ENCODE measurements around the gene MAP3K7CL. TPM values are rescaled to one million over a fixed set of nuclear protein-coding genes. Genes with fewer than 3 reads are reported as not detected.

MAP3K7CL gene
- total RNA-seq, 4 donors from 2014 or later: 6.8 to 10.4 (median 8.8) TPM

DNA sequence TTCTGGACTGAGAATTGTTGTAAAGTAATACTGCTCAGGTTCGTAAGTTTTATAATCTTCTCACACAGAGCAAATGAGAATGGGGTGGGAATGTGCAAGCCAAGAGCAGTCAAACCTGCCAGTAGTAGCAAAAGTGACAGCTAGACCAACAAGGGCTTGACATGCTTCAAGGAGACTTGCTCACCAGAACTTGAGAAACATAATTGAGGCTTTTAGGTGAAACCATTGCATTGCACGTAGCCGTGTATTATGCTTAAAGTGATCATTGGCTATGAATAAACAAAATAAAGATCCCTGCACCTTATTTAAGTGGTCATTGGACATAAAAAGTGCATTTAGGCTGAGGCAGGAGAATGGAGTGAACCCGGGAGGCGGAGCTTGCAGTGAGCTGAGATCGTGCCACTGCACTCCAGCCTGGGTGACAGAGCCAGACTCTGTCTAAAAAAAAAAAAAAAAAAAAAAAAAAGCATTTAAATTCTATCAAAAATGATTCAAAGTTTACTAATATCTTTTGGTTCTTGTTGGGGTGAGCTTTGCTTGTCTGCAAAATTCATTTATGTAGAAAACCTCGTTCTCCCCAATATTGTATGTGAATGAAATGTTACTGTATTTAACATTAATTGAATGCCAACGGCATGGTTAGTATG, 45.2 kb upstream of the MAP3K7CL start:
- no peak overlapping the region for H3K4me3 ChIP-seq
- no peaks in the 10 kb centered on the region for H3K36me3 ChIP-seq
- H3K4me1 ChIP-seq: no peaks in the 10 kb centered on the region
- WGBS: 76% methylated on average over 8 of the region's 8 CpGs
- no peaks in the 10 kb centered on the region for H3K9me3 ChIP-seq
- H3K27me3 ChIP-seq: no peaks in the 10 kb centered on the region
- no peak for TF ChIP-seq POLR2AphosphoS5 (IDR thresholded peaks at IDR 0.05)
- TF ChIP-seq POLR2A (IDR thresholded peaks at IDR 0.05): no peak
- TF ChIP-seq, protein P1, sequence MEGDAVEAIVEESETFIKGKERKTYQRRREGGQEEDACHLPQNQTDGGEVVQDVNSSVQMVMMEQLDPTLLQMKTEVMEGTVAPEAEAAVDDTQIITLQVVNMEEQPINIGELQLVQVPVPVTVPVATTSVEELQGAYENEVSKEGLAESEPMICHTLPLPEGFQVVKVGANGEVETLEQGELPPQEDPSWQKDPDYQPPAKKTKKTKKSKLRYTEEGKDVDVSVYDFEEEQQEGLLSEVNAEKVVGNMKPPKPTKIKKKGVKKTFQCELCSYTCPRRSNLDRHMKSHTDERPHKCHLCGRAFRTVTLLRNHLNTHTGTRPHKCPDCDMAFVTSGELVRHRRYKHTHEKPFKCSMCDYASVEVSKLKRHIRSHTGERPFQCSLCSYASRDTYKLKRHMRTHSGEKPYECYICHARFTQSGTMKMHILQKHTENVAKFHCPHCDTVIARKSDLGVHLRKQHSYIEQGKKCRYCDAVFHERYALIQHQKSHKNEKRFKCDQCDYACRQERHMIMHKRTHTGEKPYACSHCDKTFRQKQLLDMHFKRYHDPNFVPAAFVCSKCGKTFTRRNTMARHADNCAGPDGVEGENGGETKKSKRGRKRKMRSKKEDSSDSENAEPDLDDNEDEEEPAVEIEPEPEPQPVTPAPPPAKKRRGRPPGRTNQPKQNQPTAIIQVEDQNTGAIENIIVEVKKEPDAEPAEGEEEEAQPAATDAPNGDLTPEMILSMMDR (IDR thresholded peaks at IDR 0.05): no peak
- no peak for TF ChIP-seq EP300 (IDR thresholded peaks at IDR 0.05)
- no peak for DNase-seq (ENCODE audit: low spot score in 2 of 2)
- H3K27ac ChIP-seq: no peak overlapping the region

DNA sequence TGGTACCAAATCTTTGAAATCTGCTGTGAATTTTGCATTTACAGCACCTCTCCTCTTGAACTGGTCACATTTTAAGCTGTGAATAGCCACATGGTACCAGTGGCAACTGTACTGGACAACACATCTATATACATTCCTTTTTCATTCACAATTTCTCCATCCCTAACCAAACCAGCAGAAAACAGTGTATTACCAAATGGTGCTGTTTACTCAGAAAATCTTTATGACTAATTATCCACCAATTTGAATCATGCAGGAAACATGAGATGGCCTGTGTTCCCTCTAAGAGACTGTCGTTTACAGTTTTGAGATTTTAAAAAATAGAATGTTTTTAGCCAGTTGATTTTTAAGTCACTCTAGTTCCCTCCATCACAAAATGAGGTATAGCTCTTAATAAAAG, 39.4 kb upstream of the MAP3K7CL start:
- Histone ChIP-seq H3K9me3 (no peaks in the 10 kb centered on the region), H3K27me3 (no peaks in the 10 kb centered on the region), H3K4me3 (no peak overlapping the region), H3K36me3 (no peaks in the 10 kb centered on the region), H3K27ac (no peak overlapping the region), H3K4me1 (peaks cover 5% of the 10 kb centered on the region)
- 30% methylated on average over 1 of the region's 1 CpG for WGBS
- DNase-seq (ENCODE audit: low spot score in 2 of 2): no peak
- TF ChIP-seq POLR2A (IDR thresholded peaks at IDR 0.05): no peak

DNA sequence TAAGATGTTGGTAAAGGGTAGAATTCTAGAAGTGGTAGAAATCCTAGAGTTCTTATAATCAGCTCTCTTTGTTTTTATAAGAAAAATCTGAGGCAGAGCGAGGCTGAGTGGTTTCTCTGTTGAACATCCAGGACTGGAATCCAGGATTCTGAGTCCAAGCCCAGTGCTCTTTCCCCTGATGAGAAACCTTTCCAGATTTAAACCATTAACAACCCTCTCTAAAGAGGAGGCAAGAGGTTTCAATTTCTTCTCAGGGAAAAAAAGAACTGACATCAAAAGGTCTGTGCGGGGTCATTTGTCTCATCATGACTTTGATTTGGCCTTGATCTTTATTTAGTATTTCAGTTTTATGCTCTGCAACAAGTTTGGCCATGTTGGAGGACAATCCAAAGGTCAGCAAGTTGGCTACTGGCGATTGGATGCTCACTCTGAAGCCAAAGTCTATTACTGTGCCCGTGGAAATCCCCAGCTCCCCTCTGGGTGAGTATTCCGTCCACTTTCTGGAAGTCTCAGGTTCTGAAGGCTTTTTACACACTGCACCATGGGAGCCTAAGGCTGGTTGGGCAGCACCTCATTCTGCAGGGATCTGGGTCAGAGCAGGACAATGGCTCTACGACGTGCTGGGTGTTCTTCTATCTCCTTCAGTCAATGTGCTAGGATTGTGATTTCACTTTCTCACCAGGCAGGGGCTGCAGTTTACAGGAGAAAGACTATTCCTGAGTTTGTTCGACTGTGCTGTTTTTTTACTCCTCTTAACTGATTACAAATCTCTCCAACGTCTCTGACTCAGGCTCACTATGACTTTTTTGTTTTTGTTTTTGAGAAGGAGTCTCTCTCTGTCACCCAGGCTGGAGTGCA, 38.1 kb upstream of the MAP3K7CL start:
- WGBS: 50% methylated on average over 9 of the region's 9 CpGs
- H3K4me1 ChIP-seq: peaks cover 5% of the 10 kb centered on the region
- H3K27ac ChIP-seq: no peak overlapping the region

DNA sequence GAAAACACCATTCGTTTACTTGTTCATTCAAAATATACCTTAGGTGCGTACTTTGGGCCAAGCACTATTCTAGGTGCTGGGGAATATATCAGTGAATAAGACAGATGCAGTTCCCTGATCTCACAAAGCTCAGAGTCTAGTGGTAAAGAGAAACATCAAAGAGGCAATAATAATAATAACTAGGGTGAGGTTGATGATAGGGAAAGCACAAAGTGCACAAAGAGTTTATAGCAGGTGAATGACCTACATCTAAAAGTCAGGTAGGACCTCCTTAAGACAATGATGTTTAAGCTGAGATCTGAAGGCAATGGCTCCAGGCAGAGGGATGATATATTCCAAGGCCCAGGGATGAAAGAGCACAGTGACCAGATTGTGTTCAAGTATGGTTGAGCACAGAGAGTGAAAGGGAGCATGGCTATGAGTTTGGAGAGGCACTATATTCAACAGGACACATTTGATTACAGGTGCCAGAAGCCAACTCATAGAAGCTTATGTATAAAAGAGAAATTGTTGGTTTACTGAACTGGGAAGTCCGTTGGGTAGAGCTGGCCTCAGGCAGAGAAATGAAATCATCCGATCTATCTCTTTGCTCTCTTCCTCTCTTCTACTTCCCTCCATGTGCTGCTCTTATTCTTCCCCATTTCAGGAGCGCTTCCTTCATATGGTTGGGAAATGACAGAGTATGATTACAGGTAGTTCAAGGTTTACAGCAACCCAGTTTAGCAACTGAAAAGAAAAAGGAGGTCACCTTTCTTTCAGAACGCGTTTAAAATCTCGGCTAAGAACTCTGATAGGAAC, 34.0 kb upstream of the MAP3K7CL start:
- H3K4me3 ChIP-seq: no peak overlapping the region
- DNase-seq (ENCODE audit: low spot score in 2 of 2): no peak
- no peaks in the 10 kb centered on the region for H3K9me3 ChIP-seq
- 81% methylated on average over 8 of the region's 8 CpGs for WGBS
- TF ChIP-seq, protein P1 (IDR thresholded peaks at IDR 0.05): no peak
- TF ChIP-seq EP300 (IDR thresholded peaks at IDR 0.05): no peak
- TF ChIP-seq POLR2AphosphoS5 (IDR thresholded peaks at IDR 0.05): no peak
- no peak for TF ChIP-seq POLR2A (IDR thresholded peaks at IDR 0.05)
- H3K27me3 ChIP-seq: no peaks in the 10 kb centered on the region
- H3K36me3 ChIP-seq: no peaks in the 10 kb centered on the region
- H3K4me1 ChIP-seq: peaks cover 5% of the 10 kb centered on the region
- H3K27ac ChIP-seq: no peak overlapping the region

More for the DNA sequence above, 38.1 kb upstream of the MAP3K7CL start:
- H3K27me3 ChIP-seq: no peaks in the 10 kb centered on the region
- TF ChIP-seq, protein P1 (IDR thresholded peaks at IDR 0.05): no peak
- TF ChIP-seq POLR2AphosphoS5 (IDR thresholded peaks at IDR 0.05) (no peak), POLR2A (IDR thresholded peaks at IDR 0.05) (no peak), EP300 (IDR thresholded peaks at IDR 0.05) (no peak)
- H3K36me3 ChIP-seq: no peaks in the 10 kb centered on the region
- no peak for DNase-seq (ENCODE audit: low spot score in 2 of 2)
- H3K4me3 ChIP-seq: no peak overlapping the region
- no peaks in the 10 kb centered on the region for H3K9me3 ChIP-seq

- no peak for DNase-seq (ENCODE audit: low spot score in 2 of 2)
- Histone ChIP-seq H3K4me3 (no peak overlapping the region), H3K27me3 (no peaks in the 10 kb centered on the region), H3K9me3 (no peaks in the 10 kb centered on the region), H3K36me3 (no peaks in the 10 kb centered on the region), H3K27ac (no peak overlapping the region), H3K4me1 (no peaks in the 10 kb centered on the region)
- 69% methylated on average over 2 of the region's 2 CpGs for WGBS
- TF ChIP-seq POLR2A (IDR thresholded peaks at IDR 0.05): no peak
- TF ChIP-seq POLR2AphosphoS5 (IDR thresholded peaks at IDR 0.05): no peak
- TF ChIP-seq, protein P1 (IDR thresholded peaks at IDR 0.05): no peak
- no peak for TF ChIP-seq EP300 (IDR thresholded peaks at IDR 0.05)
Measured at GRCh38 chr21:29098156-29098555, 32.3 kb upstream of the MAP3K7CL start.
